GM21825 (cell line): ENCODE measurements around the gene ANO6.
"Not testable (repeated sequence)": the region's sequence is repeated elsewhere in the genome, so short reads cannot be mapped to it uniquely, and the experiment has no call there.

Source experiments
- ATAC-seq: cut with Tn5 transposase; IDR thresholded peaks from one replicate; pipeline ENCODE4 v1.9.1; 2021; ENCODE audit warnings: mild to moderate bottlenecking, moderate library complexity; ENCODE audit not compliant: unreplicated experiment

The ANO6 gene

DNA sequence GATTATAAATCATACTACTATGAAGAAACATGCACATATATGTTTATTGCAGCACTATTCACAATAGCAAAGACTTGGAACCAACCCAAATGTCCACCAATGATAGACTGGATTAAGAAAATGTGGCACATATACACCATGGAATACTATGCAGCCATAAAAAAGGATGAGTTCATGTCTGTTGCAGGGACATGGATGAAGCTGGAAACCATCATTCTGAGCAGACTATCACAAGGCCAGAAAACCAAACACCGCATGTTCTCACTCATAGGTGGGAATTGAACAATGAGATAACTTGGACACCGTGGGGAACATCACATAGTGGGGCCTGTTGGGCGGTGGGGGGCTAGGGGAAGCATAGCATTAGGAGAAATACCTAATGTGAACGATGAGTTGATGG, 181.6 kb downstream of the ANO6 start:
- not testable (repeated sequence) for ATAC-seq

DNA sequence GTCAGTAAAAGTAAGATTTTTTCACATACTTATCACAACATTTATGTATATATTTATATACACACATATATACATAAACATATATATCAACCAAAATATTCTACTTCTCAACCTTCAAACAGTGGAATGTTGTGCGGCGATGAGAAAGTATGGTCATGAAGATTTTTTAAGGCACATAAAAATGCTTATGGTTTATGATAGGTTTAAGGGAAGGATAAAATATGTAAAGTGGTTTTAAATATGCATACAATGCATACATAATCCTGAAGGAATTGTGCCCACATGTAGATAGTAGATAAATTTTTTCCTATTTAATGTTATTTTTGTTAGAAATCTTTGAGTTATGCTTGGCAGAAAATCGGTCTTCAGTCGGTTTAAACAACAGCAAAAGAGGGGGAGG, 182.7 kb downstream of the ANO6 start:
- no peak for ATAC-seq

DNA sequence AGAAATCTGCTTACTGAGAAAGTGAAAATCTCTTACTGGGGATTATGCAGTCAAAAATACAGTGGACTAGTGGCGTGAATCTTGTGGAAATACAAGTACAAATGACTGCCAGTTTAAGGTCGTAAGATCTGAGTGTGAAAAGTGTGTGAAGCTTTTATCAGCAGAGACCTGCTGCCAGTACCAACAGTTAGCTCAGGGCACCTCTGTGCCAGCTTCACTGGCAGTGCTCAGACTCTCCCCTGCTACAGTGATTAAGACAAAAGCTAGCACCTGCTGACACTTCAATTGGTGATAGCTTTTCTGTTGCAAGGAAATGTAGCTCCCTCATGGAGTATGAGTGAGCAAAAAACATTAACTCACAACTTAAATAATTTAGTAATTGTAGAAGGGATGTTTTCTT, 185.1 kb downstream of the ANO6 start:
- ATAC-seq: no peak

DNA sequence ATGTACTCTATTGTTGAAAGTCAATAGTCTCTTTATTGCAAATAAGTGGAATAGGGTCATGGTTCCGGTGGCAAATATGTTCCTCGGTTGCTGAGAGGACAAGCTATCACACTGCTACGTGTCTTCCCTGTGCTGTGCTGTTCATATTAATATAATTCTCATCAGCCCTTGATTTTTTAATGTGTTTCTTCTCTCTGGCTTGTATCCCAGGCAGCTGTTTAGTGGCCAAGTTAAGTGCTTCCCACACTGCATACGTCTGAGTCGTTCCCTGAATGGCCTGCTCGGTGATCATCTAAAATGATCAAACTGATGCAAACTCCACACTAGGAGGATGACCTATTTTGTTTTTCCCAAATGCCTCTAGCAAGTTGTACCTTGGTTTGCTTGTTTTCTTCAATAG, 186.4 kb downstream of the ANO6 start:
- ATAC-seq: no peak

DNA sequence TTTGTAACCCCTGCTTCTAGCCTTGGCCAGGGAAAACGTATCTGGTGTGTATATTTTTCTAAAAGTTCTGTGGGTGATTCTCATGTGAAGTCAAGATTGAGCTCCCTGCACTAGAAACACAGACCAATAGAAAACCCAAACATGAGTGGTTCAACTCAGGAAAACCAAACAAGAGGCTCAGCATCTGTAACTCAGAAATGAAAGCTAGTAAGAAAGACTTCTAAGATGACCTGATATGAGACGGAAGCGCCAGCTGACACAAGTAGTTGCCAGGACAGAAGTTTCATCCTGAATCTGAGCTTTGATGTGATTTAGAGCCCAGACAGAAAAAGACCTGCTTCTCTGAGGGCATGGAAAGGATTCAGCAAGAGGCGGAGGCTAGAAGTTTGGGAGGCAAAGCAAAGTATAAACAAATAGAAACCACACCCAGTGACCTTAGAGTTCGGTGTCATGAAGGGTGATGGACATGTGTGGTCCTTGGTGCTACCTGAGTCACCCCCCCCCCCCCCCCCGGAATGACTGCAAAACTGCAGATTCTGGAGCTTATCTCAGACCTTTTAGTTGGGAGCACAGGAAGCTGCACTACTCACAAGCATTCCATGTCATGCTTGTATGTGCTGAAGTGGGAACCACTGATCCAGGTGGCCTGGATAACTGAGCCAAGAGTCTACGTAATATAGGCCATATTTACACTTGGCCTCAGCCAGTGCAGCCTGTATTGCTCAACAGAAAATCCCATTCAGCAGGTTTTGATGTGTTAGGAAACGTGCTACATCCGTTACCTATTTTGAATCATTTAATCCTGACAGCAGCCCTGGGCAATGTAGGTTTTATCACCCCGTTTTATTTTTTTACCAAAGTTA, 191.3 kb downstream of the ANO6 start:
- ATAC-seq: no peak

DNA sequence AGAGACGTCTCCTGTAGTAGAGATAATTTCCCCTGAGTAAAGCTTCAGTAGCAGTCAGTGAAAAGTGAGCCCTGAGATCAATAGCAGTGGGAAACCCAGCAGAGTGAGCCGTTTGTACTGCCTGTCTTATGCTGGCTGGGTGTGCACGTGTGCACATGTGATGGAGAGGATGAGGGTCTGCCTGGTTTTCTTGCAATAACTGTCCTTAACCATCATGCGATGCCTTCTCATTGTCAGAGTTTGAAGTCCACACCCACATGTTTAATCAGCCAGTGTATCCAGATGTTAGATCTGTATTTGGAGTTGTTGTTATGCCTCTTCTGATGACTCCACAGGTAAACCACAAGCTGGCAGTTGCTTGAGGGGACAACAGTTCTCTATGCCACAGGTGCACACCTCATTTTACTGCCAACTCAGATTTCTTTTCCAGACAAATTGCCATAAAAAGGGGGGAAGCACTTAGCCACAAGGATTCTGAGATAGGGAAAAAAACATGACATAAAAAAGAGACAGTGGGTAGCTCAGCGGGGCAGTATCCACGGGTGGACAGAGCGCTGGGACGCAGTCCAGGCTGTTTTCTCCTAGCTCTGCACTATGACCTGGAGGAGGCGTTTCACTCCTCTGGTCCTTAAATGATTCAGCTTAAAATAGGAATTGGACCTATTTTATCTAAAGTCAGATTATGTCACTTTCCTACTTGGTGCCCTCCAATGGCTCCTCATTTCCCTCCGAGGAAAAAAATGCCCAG, 192.3 kb downstream of the ANO6 start:
- no peak for ATAC-seq

DNA sequence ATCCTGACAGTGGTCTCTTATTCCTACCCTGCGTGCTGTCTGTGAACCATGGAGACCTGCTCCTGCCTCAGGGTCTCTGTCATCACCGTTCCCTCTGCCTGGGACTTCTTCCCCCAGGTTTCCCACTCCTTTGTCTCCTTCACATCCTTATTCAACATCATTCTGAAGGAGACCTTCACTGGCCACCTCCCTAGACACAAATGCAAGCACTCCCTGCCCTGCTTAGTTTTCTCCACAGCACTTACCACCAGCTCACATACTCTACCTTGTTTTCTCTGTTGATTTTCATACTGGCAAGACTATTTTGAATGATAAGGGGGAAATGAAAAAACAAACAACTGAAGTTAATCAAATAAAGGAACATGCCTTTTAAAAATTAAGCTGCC, 192.8 kb downstream of the ANO6 start:
- no peak for ATAC-seq

DNA sequence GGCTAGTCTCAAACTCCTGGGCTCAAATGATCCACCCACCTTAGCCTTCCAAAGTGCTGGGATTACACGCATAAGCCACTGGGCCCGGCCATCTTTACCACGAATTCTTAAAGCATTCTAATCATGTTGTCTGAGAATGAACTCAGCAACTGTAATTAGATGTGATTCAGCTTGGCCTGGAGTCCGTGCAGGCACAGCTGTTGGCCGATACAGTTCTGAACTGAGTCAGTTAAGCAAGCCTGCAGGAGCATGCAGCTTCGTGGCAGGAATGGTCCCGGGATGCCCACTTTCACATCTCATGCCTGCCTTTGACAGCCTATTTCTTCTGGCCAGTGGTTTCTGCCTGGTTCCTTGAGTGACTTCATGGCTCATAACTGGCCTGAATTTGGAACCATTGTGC, 194.1 kb downstream of the ANO6 start:
- no peak for ATAC-seq

DNA sequence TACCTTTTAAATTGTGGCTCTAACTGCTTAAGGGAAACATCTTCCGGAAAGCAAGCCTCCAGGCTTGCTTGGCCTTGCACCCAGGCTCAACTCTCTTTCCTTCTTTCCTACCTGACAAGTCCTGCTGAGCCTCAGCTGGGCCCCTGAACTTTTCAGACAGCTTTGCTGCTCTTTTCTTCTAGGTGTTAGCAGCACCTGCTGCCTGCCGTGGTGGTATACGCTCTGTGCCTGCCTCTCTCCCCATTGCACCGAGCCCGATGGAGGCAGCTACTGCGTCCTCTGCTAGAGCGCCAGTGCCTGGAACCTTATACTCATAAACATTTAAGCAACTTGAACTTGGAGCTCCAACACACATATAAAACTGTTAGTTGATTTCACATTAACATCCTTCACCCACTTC, 195.7 kb downstream of the ANO6 start:
- ATAC-seq: no peak

DNA sequence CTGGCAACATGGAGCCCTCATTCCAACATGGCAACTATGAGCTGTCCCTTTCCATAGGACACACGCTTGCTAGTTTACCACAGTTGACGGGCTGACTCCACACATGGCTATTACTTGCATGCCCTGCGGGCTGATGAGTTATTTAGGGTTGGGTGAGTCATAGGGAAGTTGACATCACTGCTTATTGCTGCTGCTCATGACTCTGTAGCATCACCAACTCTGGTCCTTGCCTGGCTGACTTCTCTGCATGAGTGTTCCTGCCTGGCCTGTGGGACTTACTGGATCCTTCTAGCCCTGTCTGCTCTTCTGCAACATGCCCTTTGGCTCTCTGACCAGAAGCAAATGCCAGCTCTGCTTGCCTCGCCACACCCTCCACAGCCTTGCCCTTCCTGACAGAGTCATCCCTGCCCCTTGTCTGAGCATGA, 199.5 kb downstream of the ANO6 start:
- ATAC-seq: peak; percentile 98

DNA sequence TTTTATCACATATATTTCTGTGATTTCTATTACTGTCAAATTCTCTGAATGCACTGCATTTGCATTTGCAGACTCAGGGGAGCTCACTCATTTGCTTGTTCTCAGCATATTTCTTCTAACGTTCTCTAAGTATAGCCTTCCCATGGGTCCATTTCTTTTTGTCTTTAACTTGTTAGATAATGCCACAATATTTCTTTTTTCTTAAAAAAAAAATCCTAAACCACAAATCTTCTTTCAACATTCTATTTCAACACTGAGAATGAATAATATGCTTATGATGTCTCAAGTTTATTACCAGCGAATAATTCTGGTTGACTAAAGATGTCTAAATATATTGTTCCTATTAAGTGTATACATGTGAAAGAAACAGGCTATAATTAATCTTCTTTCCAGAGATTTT, 200.2 kb downstream of the ANO6 start:
- ATAC-seq: no peak

DNA sequence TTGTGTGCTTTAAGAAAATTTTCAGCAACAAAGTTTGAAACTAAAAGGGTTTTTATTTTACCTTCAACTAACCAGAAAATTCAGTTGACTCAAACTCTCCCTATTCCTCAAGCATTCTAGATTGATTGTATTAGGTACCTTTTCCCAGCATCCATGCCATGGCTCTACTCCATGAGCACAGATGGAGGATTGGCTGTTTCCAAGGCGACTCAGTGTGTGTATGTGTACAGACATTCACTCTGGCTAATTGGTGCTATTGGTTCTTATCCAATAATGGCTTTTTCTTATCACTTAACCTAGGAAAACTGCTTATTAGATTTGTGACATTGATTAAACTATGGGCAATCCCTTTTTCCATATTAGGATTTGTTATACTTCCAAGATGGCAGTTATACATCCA, 202.6 kb downstream of the ANO6 start:
- no peak for ATAC-seq

DNA sequence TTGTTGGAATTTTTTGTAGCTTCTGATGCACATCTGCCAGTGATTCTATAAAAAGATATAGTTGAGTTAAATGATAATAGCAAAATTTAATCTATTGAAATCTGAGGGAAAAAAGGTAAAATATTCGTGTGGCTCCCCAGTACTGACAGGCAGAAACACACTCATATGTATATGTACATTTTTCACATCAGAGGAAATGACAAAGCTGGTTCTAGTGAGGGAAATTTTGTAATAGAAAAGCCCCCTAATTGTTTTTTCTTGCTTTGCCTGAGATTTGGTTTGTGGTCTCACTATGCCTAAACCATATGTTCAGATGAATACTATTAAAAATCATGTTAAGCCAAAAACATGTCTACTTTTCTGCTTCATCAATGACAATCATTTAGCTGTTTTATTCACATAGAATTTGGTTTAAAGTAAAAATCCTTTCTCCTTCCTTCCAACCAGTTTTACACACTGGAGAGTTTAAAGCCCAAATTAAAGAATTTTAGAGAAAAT, 203.5 kb downstream of the ANO6 start:
- no peak for ATAC-seq

DNA sequence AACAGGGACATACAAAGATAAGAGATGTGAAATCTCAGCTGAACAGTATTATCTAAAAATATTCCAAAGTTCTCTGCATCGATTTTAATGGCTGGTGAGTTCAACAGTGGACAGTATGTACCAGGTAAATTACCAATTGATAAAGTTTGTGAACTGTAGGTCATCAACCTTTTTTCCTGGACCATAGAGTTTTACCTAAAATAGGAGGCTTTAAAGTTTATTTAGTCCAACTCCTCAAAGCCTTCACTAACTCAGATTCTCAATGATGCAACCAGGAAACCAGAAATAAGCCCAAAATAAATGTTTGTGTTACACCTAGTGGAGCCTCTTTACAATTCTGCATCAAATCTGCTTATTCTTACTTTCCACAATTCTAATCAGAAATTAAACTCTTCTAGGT, 205.8 kb downstream of the ANO6 start:
- no peak for ATAC-seq

DNA sequence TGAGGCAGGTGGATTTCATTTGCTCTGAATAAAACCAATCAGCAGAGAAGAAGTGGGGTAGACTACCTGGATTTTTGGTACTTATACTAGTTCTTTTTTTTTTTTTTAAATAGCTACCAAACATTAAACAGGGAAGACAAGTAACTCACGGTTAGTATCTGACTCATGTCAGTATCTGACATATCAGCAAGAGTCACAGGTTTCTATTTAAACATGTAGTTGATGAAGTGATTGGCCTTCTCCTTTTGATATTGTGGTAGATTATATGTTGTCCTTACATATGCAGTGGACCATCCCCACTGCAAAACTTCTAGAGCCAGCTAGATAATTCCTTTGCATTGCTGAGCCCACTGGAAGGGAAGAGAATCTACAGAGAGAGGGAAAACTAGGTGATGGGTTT, 208.0 kb downstream of the ANO6 start:
- ATAC-seq: no peak

DNA sequence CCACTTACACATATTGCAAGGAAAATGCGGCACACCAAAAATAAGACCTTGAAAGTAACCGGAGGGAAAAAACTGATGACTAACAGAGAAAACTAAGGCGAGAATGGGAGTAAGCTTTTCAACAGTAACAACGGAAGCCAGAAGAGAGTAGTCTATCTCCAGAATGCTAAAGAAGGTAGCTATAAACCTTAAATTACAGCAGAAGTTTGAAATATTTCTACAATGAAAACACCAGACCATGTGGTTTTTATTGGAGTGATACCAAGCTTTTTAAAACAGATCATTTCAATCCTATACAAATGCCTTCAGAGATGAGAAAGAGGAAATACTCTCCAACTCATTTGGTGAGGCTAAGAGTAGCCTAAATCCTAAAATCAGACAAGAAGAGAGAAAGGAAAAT, 209.5 kb downstream of the ANO6 start:
- ATAC-seq: no peak

DNA sequence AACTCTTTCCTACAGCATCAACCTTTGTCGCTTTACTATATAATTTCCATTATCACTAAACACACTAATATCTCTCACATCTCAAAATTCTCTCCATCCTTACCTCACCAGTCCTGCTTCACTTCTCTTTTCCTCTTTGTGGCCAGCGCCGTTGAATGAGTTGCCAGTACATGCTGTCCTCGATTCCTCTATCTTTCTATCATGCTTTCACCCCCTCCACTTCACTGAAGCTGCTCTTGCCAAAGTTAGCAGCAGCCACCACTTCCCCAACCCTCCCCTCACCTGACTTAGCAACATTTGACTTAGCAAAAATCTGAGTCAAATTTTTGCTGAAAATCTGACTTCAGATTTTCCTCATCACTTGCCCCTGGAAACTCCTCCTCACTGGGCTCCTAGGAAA, 210.4 kb downstream of the ANO6 start:
- no peak for ATAC-seq

DNA sequence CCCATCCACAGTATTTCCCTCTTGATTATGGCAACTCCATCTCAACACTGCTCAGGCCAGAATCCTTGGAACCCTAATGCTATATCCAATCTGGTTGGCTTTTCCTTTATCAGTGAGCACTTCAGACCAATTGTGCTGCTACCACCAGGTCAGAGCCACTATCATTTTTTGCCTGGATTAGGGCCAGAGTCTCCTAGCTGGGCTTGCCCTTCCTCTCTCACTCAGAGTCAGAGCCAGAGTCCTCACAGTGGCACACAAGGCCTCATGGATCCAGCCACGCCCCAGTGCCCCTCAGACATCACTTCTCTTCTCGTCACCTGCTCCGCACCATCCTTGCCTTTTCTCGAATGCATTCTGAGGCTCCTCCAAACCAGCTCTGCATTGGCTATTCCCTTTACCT, 211.1 kb downstream of the ANO6 start:
- no peak for ATAC-seq

DNA sequence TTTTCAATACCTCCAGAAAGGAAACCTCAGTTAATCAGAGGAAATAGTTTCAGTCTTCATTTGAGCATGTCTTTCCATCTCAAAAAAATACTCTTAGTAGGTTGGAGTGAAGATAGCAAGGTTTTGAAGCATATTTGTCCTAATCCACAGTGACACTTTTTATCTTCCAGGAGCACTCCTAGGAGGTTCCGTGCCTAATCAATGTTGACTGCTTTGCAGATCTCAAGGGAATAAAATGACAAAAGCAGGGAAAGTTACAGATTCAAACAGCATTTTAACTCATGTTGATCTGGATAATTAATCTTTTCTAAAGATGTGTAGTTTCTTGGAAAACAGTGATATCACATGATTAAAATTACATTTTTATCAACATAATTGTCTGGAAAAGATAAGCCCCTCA, 213.9 kb downstream of the ANO6 start:
- no peak for ATAC-seq

DNA sequence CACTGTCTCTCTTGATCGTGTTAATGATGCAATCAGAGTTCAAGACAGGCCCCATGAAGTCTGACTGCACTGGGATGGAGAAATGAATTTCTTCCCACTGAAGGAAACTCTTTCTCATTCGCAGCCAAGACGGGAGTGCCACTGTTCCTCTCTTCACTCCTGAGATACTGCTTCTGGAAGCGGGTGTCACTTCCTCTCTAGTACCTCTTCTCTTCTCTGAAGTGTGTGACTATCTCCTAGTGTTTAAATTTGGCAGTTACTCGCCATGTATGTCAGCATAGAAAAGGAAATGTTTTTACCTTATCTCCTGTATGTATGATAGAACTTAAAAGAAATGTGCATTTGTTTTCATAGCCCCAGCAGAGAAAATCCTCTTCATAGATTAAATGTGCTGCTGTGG, 215.2 kb downstream of the ANO6 start:
- no peak for ATAC-seq

DNA sequence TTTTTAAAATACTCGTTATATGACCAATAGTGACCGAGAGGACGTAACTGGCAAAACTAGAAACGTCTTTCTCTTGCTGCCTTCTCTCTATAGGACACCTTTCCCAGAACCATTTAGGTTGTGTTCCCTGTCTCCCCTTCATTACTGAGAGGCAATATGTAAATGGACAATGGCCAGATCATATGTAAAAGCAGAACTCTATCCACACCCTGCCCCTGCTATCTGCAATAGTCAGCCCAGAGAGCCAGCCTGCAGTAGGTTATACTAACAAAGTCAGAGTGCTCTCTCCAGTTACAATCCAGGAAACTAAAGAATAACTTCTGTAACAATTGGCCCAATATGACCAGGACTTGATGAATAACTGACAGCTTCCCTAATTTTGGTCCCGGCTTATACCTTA, 216.8 kb downstream of the ANO6 start:
- ATAC-seq: no peak

DNA sequence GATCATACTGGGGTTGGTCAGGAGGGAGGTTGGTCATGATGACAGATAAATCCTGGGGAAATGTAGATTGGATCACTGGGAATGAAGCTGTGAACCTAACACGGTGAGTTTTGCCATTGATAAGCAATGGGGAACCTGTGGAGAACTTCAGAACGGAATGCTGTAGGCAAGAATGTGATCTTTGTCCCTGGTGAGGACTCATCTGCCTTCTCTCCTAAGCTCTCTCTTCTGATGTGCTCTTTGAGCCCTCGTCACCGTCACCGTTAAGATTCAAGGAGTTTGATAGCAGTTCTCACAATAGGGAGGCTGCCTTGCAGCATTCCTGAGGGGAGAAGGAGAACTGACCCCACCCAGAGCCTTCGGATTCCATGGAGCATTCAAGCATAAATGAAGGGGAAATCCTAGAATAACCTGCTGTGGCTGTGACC, 217.6 kb downstream of the ANO6 start:
- ATAC-seq: no peak
